NK-92 treated with Interleukin-12 subunit alpha and Interleukin-12 subunit beta, amount 100 ng/mL, for 24 hours (cell line): ENCODE results near the gene SYNJ2.

ENCODE experiments used
- DNase-seq: peaks from one replicate; lab custom pipeline; 2025; lab: John Stamatoyannopoulos, UW

SYNJ2 gene

DNA sequence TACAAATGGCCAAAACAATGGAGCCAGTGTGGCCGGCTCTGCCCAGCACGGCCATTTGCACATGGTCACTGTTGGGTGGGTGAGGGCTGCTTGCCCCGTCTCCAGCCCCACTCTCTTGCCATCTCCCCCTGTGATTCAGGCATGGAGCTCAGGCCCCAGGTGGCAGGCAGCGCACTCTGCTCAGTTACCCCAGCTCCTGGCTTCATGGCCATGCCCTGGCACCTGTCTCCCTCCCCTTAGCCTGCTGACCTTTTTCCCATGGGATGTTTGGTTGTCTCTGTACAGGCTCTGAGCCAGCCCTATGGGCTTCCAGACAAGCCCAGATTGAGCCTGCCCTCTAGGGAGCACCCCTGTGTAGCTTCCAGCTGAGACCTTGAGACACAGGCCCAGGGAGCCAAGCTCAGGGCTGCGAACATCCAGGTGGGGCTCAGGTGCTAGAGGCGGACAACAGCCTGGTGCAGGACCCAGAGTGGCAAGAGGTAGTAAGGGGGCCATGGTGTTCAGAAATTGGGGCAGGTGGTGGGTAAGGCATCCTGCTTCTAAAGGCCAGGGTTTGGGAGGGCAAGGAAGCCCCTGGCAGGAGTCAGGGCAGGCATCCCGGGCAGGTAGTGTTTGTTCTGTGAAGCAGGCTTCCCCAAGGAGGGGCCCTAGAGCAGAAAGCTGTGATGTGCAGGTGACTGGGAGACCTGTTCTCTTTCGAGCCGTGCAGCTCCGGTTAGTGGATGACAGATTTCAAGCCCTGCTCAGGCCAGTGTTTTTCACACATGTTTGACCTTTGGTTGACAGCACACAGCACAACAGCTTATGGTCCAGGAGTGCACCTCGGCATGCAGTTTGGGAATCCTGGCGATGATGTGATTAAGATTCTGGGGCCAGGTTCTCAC, 17.7 kb downstream of the SYNJ2 start:
- no peak for DNase-seq

DNA sequence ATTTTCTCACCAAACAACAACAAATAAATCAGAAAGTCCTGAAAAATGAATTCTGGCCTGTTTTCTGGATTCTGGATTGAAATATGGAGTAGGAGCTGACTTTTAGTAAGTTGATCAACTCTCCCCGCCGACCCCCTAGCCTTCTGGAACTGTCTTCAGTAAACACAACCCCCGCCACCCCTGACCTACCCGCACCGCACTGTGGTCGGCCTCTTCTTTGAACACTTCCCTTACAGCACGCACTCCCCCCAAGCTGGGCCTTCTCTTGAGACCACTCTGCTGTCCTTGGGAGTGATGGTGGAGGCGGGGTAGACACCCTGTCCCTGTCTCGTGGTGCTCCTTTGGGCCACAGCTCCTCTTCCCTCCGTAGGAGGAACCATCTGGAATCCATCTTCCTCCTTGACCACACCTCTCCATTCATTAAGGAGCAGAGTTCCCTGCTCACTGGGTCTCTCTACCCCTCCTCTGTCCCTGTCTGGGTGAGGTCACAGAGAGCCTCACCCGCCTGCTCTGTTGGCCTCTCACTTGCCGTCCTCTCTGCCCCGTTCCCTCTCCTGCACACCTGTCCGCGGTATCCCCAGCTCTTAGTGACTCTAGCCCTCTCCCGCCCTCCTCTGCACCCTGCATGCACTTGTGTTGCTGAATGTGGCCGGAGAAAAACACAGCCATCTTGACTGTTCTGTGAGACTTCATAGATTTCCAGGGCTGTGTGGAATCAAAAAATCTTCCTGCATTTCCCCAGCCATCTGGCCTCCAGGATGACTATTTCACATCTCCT, 19.1 kb downstream of the SYNJ2 start:
- no peak for DNase-seq

DNA sequence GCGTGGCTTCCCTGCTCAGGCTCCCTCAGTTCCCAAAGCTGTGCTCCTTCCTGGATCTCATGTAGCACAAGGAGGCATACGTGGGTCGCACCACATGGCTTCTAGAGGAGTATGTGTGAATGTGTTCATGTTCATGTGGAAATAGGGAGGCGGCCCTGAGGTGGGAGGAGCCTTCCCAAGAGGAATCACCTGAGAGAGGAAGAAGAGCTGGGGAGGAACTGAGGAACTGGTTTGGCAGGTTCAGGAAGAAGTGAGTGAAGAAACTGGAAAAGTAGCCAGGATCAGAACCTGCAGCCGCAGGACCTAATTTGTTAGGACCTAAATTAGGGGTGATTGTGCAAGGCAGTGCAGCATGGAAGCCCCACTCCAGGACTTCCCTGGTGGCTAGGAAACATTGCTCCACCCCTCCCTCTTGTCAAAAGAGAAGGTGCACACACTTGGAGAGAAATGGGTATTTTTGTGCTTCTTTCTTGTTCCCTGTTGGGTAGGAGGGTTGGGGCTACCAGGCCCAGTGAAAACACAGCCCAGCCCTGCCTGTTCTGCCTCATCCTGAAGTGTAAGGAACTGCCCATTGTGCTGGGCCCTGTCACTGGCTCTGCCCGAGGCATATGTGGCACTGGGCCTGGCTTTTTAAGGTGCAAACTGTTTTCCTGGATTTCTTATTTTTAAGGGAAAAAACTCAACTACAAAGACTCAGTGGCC, 20.7 kb downstream of the SYNJ2 start:
- no peak for DNase-seq

DNA sequence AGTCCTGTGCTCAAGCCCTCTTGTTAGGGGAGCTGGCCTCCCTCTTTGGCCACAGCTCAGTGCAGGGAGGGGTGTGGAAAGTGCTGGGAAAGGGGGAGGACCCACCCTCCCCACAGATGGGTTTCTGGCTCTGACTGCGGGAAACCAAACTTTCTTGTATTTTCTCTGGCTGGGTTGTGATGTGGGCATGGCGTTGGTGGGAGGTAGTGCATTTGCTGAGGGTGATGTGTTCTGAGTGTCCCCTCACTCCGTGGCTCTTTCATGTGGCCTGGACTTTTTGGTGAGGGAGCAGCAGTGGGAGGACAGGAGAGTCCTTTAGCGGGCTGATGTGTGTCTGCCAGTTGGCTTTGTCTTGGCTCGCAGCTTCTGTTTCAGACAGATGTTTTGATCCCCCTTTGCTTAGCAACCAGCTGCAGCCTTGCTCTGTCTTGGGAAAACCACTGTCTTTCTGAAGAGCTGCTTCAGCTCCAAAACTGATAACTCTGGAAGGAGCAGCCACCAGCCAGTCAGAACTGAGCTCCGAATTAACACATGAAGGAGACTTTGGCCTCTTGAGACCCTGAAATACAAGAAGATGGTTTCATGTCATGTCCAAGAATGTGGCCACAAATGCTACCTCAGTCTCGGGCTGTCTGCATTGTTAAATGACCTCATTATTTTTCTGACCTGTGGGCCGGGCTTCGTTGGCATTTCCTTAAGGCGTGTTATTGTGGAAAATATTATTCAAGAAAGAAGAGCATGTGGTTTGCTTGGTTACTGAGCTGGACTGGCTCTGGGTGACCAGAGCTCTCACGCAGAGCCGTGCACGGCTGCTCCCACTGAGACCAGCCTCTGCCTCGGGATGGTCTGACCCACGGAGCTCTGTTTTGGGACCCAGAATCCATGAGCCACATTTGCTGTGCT, 21.5 kb downstream of the SYNJ2 start:
- DNase-seq: no peak

DNA sequence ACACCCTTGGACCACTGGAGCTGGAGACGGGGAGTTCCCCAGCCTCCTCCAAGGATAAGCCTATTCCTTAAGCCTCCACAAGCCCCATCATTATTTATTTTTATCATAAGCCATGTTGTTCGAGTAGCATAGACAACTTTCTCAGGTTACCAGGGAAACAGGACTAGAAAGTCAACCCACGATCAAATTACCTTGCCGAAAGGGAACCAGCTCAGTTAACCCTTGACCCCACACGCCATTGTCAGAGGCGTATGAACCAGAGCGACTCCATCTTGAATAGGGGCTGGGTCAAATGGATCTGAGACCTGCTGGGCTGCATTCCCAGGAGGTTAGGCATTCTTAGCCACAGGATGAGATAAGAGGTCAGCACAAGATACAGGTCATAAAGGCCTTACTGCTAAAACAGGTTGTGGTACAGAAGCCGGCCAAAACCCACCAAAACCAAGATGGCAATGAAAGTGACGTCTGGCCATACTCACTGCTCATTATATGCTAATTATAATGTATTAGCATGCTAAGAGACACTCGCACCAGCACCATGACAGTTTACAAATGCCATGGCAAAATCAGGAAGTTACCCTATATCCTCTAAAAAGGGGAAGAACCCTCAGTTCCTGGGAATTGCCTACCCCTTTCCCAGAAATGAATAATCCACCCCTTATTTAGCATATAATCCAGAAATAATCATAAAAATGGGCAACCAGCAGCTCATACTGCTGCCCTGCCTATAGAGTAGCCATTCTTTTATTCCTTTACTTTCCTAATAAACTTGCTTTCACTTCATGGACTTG, 22.4 kb downstream of the SYNJ2 start:
- no peak for DNase-seq

DNA sequence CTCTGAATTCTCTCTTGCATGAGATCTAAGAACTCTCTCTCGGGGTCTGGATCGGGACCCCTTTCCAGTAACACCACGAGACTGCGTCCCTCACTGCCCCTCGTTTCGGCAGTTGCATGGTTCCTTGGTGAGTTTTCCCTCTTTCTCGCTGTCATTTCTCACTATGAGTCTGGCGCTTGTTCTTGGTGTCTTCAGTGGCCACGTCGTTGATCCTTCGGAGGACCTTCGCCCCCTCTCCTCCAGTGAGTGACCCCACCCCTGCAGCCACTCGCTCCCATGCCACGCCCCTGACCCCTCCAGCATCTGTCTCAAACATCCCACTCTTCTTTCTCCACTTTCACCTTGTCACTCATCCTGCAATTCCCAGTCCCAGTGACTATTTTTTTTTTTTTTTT, 23.0 kb downstream of the SYNJ2 start:
- no peak for DNase-seq

DNA sequence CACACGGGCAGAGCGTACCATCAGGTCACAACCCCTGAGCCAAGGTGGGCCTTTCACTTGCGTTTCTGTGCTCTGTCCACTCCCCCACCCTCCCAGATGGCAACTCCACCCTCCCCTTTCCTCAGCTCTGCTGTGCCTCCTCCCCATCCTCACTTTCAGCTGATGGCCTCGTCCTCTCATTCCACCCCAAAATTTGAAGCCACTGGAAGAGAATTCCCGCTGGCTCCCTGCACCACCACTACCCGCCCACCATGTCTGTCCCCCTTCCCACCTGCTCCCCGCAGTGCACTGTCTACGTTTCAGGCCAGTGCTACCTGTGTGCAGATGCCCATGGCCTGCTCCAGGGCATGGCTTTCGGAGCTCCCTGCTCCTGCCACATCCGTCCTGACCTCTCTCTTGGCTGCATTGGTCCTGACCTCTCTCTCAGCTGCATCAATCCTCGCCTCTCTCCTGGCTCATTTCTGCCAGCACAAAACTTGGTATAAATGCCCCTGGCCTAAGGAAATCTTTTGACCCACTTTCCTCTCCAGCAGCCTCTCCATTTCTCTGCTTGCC, 24.0 kb downstream of the SYNJ2 start:
- DNase-seq: no peak

DNA sequence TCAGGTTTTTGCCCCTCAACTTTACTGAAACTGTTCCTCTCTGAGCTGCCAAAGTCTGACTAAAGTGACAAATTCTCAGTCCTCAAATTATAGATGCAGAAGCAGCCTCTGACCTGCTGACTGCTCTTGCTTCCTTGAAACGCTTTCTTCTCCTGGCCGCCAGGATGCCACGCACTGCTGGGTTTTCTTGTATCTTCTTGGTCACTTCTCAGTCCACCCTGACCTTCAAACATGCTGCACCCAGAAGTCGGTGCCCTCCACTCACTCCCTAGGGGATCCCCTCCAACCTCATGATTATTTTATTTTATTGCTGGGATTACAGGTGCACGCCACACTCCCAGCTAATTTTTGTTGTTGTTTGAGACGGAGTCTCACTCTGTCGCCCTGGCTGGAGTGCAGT, 24.7 kb downstream of the SYNJ2 start:
- DNase-seq: no peak

DNA sequence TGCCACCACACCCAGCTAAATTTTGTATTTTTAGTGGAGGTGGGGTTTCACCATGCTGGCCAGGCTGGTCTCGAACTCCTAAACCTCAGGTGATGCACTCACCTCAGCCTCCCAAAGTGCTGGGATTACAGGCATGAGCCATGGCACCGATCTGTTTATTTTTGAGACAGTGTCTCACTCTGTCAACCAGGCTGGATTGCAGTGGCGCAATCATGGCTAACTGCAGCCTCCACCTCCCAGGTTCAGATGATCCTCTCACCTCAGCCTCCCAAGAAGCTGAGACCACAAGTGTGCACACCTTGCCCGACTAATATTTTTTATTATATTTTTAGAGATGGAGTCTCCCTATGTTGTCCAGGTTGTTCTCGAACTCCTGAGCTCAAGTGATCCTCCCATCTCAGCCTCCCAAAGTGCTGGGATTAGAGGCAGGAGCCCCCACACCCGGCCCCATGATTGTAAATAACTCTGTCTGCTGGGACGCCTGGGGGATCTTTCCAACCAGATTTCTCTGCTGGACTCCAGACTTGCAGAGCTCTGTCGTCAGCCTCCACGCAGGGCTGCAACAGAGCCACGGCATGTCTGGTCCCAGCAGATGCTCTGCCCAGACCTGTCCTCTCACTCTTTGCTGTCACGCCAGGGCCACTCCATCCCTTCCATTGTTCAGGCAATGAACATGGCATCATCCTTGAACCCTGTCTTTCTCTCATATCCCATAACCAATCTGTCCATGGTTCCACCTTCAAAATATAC, 25.3 kb downstream of the SYNJ2 start:
- no peak for DNase-seq

DNA sequence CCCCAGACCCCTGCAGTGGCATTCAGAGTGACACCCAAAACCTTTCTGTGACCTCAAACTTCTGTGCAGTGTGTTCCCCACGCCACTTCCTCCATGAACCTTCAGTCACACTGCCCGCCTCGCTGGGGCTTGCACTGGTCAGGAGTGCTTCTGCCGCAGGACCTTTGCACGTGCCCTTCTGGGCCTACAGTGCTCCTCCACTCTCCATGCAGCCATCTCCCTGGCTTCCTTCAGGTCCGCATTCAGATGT, 27.1 kb downstream of the SYNJ2 start:
- no peak for DNase-seq

DNA sequence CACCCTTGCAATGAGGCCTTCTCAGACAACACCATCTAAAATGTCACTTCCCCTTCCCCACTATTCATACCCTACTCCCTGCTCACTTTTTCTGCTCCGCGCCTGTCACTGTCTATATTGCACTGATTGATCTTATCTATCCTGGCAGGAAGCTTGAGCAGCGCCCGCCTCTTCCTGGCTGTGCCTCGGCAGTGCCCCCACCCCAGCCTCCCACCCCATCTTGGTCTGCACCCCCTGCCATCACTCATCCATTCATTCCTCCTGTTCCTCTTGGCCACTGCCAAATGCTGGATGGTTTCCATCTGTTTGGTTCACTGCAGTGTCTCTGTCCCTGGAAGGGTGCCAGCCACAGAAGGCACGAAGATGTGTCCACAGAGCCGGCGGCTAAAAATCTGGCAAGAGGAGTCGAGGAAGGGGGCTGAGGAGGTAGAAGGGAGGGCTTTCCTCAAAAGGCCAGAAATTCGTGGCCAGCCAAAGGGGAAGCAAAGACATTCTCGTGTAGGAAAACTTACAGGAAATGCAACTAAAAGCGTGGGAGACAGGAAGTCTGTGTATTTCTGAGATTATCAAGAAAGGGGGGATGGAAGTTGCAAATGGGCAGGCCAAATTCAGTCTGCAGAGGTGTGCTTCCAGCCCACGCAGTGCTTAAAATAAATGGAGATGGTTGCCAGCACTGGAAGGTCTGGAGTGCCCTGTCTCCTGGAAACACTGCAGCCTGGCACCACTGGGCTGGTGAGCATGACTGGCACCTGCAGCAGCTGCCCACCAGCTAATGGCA, 27.6 kb downstream of the SYNJ2 start:
- no peak for DNase-seq

DNA sequence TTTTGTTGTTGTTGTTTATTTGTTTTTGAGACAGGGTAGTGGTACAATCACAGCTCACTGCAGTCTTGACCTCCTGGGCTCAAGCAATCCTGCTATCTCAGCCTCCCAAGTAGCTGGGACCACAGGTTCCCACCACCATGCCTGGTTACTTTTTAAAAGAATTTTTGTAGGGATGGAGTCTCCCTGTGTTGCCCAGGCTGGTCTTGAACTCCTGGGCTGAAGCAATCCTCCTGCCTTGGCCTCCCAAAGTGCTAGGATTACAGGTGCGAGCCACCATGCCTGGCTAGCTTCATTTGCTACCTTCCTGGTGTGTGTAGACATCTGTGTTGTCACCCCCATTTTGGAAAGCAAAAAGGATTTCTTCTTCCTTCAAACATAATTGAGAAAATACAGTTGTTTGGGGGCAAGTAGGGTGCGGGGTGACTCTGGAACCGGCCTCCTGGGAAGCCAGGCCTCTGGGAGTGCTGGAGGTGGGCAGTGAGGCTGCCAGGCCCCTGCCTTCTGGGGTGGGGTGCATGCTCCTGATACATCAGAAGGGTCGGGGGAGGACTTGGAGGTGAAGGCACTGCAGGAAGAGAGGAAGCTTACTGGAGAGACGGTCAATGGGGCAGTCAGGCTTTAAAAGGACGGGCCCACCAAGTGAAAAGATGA, 28.4 kb downstream of the SYNJ2 start:
- no peak for DNase-seq

DNA sequence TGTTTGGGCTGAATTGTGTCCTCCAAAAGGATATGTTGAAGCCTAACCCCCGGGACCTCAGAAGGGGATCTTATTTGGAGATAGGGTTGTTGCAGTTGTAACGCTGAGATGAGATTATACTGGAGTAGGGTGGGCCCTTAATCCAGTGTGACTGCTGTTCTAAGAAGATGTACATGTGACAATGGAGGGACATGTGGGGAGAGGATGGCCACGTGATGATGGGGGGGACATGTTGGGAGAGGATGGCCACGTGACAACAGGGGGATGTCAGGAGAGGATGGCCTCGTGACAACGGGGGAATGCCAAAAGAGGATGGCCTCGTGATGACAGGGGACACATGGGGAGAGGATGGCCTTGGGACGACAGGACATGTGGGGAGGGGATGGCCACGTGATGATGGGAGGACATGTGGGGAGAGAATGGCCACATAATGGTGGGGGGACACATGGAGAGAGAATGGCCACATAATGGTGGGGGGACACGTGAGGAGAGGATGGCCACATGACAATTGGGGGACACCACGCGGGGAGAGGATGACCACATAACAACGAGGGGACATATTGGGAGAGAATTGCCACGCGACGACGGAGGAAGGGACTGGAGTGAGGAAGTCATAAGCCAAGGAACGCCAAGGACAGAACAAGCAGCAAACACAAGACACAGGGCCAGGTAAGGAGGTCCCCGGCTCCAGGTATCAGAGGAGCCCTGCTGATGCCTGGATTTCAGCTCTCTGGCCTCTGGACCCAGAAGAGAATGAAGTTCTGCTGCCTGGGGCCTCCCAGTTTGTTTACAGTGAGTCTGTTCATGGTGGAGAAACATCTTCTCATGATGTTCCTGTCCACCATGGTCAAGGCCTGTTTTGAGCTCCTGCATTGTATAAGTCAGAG, 29.2 kb downstream of the SYNJ2 start:
- DNase-seq: no peak

DNA sequence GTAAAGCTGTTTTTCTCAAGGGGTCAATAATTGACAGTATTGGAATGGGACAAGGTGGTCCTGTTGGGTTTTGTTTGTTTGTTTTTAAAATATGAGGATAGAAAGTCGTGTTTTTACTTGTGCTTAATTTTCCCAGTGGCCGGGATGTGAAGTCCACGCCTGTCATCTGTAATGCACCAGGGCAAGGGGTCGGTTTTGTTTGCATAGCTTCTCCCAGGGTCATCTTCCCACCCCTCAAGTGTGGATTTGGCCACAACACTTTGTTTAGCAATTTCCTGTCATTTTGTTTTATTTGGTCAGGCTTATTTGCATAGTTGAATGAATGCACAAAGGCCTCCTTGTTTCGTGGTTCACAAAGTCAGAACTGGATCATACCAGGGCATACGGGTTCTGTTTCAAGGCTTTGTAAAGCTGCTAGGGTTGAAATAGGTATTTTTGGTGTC, 29.8 kb downstream of the SYNJ2 start:
- DNase-seq: no peak

DNA sequence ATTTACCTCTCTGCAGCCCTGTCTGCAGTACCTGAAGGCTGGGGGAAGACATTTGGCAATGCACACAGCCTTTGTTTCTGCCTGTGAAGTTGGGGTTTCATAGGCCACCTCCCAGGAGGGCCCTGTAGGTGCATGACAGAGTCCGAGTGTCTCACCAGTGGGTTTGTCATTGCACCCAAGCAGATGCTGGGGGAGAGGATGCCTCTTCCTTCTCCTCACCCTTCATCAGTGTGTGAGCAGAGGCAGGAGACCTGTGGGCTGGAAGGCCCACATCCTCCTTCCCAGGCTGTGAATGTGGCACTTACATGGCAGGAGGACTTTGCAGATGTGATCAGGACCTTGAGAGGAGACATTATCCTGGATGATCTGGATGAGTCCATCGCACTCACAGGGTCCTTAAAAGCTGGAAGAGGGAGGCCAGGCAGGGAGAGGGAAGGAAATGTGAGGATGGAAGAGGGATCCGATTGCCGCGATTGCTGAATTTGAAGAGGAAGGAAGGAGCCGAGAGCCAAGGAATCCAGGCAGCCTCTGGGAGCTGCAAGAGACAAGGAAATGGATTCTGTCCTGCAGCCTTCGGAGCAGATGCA, 30.4 kb downstream of the SYNJ2 start:
- no peak for DNase-seq

DNA sequence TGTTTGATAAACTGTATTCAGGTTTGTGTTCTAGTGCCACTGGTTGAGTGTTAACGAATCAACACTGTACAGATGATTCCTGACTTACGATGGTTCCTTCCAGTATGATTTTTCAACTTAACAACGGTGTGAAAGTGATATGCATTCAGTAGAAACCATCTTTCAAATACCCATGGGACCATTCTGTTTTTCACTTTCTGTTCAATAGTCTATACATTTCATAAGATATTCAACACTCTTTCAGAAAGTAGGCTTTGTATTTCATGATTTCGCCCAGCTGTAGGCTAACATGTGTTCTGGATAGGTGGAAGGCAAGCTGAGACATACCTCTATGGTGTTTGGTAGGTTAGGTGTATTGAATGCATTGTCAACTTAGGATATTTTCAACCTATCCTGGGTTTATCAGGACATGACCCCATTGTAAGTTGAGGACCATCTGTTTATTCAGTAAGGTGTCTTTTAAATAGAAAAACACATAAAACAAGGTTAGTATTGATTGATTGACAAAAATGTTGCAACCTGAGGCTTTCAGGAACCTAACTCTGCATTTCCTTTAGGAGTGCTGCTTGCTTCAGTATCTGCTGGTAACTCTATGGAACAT, 32.3 kb downstream of the SYNJ2 start:
- no peak for DNase-seq
